DMS53 treated with DMSO at 0.1 percent for 48 hours (cell line): Measurements from ENCODE around the gene SEC14L3.
"Not testable (repeated sequence)": the region's sequence is repeated elsewhere in the genome, so short reads cannot be mapped to it uniquely, and the experiment has no call there.

Experiments
- DNase-seq: peaks from one replicate; lab custom pipeline; 2025; ENCODE audit not compliant: unreplicated experiment; lab: John Stamatoyannopoulos, UW

Gene SEC14L3

GRCh38 chr22:30486661-30487115 lies 14.9 kb upstream of the SEC14L3 start:
- DNase-seq, result no peak

GRCh38 chr22:30486118-30486517 lies 14.3 kb upstream of the SEC14L3 start:
- DNase-seq, result no peak

GRCh38 chr22:30485362-30485988 lies 13.7 kb upstream of the SEC14L3 start:
- no peak for DNase-seq

GRCh38 chr22:30483169-30483568 lies 11.4 kb upstream of the SEC14L3 start:
- no peak for DNase-seq

GRCh38 chr22:30481711-30482110 lies 9.9 kb upstream of the SEC14L3 start:
- no peak for DNase-seq

- DNase-seq, result no peak
These were observed 8.2 kb upstream of the SEC14L3 start for GRCh38 chr22:30479981-30480380.

- DNase-seq, result peak; percentile 0
These were observed 3.0 kb upstream of the SEC14L3 start for GRCh38 chr22:30474683-30475424.

- no peak for DNase-seq
These were observed 2.3 kb upstream of the SEC14L3 start for GRCh38 chr22:30474121-30474520.

- DNase-seq, result no peak
These were observed 1.3 kb upstream of the SEC14L3 start for GRCh38 chr22:30472994-30473720.

GRCh38 chr22:30470655-30471054 lies 1.2 kb downstream of the SEC14L3 start:
- no peak for DNase-seq

- no peak for DNase-seq
These were observed 2.7 kb downstream of the SEC14L3 start for GRCh38 chr22:30469165-30469564.

- not testable (repeated sequence) for DNase-seq
These were observed 11.3 kb downstream of the SEC14L3 start for GRCh38 chr22:30460555-30460954.

GRCh38 chr22:30460147-30460546 lies 11.7 kb downstream of the SEC14L3 start:
- no peak for DNase-seq

GRCh38 chr22:30459181-30460052 lies 12.4 kb downstream of the SEC14L3 start:
- DNase-seq, result no peak

GRCh38 chr22:30457981-30458380 lies 13.8 kb downstream of the SEC14L3 start:
- no peak for DNase-seq

GRCh38 chr22:30455075-30455840 lies 16.6 kb downstream of the SEC14L3 start:
- no peak for DNase-seq

- DNase-seq, result no peak
These were observed 17.9 kb downstream of the SEC14L3 start for GRCh38 chr22:30453731-30454510.

- no peak for DNase-seq
These were observed 19.0 kb downstream of the SEC14L3 start for GRCh38 chr22:30452861-30453260.

GRCh38 chr22:30451488-30451887 lies 20.3 kb downstream of the SEC14L3 start:
- not testable (repeated sequence) for DNase-seq
